ENCODE data around the gene ABI3BP. TPM values are rescaled to one million over a fixed set of nuclear protein-coding genes. Genes with fewer than 3 reads are reported as not detected.

ABI3BP gene
- total and polyA plus RNA-seq, 2 donors (not counting 1 experiment from before 2014, with no cell fraction given): 4.8 to 62.9 TPM

DNA sequence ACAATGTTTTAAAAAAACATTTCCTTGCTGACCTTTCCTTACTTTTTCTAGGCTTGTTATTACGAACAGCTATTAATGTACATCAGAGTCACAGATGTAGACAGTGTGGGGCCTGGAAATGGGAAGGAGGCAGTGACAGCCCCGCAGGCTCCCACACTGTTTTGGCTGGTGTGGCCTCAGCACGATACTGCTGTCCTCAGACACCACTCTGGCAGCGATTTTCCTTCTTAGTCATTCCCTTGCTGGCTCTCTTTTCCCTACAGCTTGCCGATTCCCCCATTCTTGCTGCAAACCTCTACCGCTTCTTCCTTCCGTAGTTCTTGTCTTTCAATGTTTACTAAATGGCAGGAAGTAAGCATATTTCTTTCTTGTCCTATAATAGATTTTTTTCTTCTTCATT lies 113.1 kb downstream of the ABI3BP start:
- Histone ChIP-seq H3K79me2 (ENCODE audit: control insufficient read depth, insufficient read depth, low read length) (no peaks in the 10 kb centered on the region), H3K9me3 (ENCODE audit: control insufficient read depth, insufficient read depth, low read depth, low read length) (no peaks in the 10 kb centered on the region), H3K36me3 (ENCODE audit: control insufficient read depth, insufficient read depth, low read length) (no peaks in the 10 kb centered on the region), H3K27ac (ENCODE audit: insufficient read depth, low read length) (no peak overlapping the region), H3K4me2 (ENCODE audit: extremely low read depth, insufficient read depth, low read length) (no peak overlapping the region), H2AFZ (ENCODE audit: low read length) (no peak overlapping the region), H4K20me1 (ENCODE audit: control insufficient read depth, extremely low read depth, insufficient read depth, low read length) (no peaks in the 10 kb centered on the region), H3K9ac (ENCODE audit: insufficient read depth, low read length) (no peak overlapping the region), H3K4me1 (ENCODE audit: control insufficient read depth, extremely low read depth, insufficient read depth, low read length) (peaks cover 6% of the 10 kb centered on the region), H3K4me3 (replicated peaks in 1 of 4; ENCODE audit: control extremely low read depth in 1 of 4, insufficient read depth in 1 of 4, low read depth in 3 of 4, low read length in 4 of 4) (no peak overlapping the region), H3K27me3 (ENCODE audit: control insufficient read depth, insufficient read depth, low read length) (no peaks in the 10 kb centered on the region)
- TF ChIP-seq EZH2 (IDR thresholded peaks at IDR 0.05; ENCODE audit: low read length, missing control alignments): no peak
- TF ChIP-seq, protein P1, sequence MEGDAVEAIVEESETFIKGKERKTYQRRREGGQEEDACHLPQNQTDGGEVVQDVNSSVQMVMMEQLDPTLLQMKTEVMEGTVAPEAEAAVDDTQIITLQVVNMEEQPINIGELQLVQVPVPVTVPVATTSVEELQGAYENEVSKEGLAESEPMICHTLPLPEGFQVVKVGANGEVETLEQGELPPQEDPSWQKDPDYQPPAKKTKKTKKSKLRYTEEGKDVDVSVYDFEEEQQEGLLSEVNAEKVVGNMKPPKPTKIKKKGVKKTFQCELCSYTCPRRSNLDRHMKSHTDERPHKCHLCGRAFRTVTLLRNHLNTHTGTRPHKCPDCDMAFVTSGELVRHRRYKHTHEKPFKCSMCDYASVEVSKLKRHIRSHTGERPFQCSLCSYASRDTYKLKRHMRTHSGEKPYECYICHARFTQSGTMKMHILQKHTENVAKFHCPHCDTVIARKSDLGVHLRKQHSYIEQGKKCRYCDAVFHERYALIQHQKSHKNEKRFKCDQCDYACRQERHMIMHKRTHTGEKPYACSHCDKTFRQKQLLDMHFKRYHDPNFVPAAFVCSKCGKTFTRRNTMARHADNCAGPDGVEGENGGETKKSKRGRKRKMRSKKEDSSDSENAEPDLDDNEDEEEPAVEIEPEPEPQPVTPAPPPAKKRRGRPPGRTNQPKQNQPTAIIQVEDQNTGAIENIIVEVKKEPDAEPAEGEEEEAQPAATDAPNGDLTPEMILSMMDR (conservative IDR thresholded peaks at IDR 0.05 in 1 of 2, IDR thresholded peaks at IDR 0.05 in 1 of 2; ENCODE audit: low read depth in 1 of 2, low read length in 2 of 2): no peak
- peak in 1 of 2 donors; percentile 28 for DNase-seq (ENCODE audit: low read depth in 2 of 2)

DNA sequence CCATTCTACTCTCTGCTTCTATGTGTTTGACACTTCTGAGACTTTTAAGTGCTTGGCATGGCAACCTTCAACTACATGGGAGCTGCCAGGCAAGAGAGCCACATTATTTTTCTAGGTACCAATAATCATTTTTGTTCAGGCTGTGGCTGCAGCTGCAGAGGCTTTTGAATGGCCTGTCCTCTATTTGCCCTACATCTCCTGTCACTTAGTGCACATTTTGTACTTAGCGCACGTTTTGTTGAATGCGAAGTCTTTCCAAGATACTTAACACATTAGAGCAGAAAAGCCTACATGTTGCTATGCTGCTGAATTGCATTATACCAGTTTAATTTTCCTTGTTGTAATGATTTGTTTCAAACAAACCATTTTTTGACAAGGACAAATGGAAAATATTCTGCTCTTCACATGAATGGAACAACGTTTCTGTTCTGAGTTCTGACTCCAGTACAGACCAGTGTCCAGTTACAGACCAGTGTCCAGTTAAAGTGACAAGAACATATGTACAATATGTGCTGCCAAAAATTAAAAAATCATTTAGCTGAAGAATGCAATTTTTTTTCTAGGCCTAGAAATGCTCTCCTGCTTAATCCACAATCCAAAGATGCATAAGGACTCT lies 113.9 kb downstream of the ABI3BP start:
- no peaks in the 10 kb centered on the region for H3K36me3 ChIP-seq (ENCODE audit: control insufficient read depth, insufficient read depth, low read length)
- no peak overlapping the region for H3K27ac ChIP-seq (ENCODE audit: insufficient read depth, low read length)

DNA sequence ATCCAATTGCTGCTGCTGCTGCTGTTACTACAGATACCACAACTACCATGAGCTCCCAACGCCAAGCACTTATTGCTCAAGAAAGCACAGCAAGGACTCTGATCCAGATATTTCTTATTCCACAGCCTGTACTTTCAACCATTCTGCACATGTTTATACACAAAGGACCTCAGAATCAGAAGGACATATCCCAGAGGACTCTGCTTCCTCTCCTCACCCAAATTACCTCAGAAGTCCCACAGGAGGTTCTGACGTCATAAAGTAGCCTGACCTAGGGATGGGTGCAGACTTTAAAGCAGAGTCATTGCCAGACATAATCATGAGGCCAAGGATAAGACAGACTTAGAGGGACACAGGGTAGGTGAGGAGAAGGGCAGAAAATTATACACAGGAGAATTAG lies 115.9 kb downstream of the ABI3BP start:
- Histone ChIP-seq H3K9me3 (ENCODE audit: control insufficient read depth, insufficient read depth, low read depth, low read length) (no peaks in the 10 kb centered on the region), H3K27ac (ENCODE audit: insufficient read depth, low read length) (no peak overlapping the region), H2AFZ (ENCODE audit: low read length) (no peak overlapping the region), H3K9ac (ENCODE audit: insufficient read depth, low read length) (no peak overlapping the region), H3K4me1 (ENCODE audit: control insufficient read depth, extremely low read depth, insufficient read depth, low read length) (peaks cover 6% of the 10 kb centered on the region), H3K79me2 (ENCODE audit: control insufficient read depth, insufficient read depth, low read length) (no peaks in the 10 kb centered on the region), H3K27me3 (ENCODE audit: control insufficient read depth, insufficient read depth, low read length) (no peaks in the 10 kb centered on the region), H3K36me3 (ENCODE audit: control insufficient read depth, insufficient read depth, low read length) (no peaks in the 10 kb centered on the region), H3K4me2 (ENCODE audit: extremely low read depth, insufficient read depth, low read length) (no peak overlapping the region), H3K4me3 (replicated peaks in 1 of 4; ENCODE audit: control extremely low read depth in 1 of 4, insufficient read depth in 1 of 4, low read depth in 3 of 4, low read length in 4 of 4) (no peak overlapping the region), H4K20me1 (ENCODE audit: control insufficient read depth, extremely low read depth, insufficient read depth, low read length) (no peaks in the 10 kb centered on the region)
- TF ChIP-seq, protein P1 (conservative IDR thresholded peaks at IDR 0.05 in 1 of 2, IDR thresholded peaks at IDR 0.05 in 1 of 2; ENCODE audit: low read depth in 1 of 2, low read length in 2 of 2): no peak
- no peak for DNase-seq (ENCODE audit: low read depth in 2 of 2)

More for the DNA sequence above, 113.9 kb downstream of the ABI3BP start:
- no peaks in the 10 kb centered on the region for H4K20me1 ChIP-seq (ENCODE audit: control insufficient read depth, extremely low read depth, insufficient read depth, low read length)
- H3K4me2 ChIP-seq (ENCODE audit: extremely low read depth, insufficient read depth, low read length): no peak overlapping the region
- no peak overlapping the region for H3K9ac ChIP-seq (ENCODE audit: insufficient read depth, low read length)
- H3K4me1 ChIP-seq (ENCODE audit: control insufficient read depth, extremely low read depth, insufficient read depth, low read length): peaks cover 6% of the 10 kb centered on the region
- no peaks in the 10 kb centered on the region for H3K79me2 ChIP-seq (ENCODE audit: control insufficient read depth, insufficient read depth, low read length)
- TF ChIP-seq, protein P1 (conservative IDR thresholded peaks at IDR 0.05 in 1 of 2, IDR thresholded peaks at IDR 0.05 in 1 of 2; ENCODE audit: low read depth in 1 of 2, low read length in 2 of 2): no peak
- no peak for TF ChIP-seq EZH2 (IDR thresholded peaks at IDR 0.05; ENCODE audit: low read length, missing control alignments)
- H3K4me3 ChIP-seq (replicated peaks in 1 of 4; ENCODE audit: control extremely low read depth in 1 of 4, insufficient read depth in 1 of 4, low read depth in 3 of 4, low read length in 4 of 4): no peak overlapping the region
- DNase-seq (ENCODE audit: low read depth in 2 of 2): peak in 1 of 2 donors; percentile 22
- H2AFZ ChIP-seq (ENCODE audit: low read length): no peak overlapping the region
- H3K9me3 ChIP-seq (ENCODE audit: control insufficient read depth, insufficient read depth, low read depth, low read length): no peaks in the 10 kb centered on the region
- no peaks in the 10 kb centered on the region for H3K27me3 ChIP-seq (ENCODE audit: control insufficient read depth, insufficient read depth, low read length)

Data from fibroblast of lung (primary cell).